ENCODE results near the gene KIFC3.

KIFC3 gene

DNA sequence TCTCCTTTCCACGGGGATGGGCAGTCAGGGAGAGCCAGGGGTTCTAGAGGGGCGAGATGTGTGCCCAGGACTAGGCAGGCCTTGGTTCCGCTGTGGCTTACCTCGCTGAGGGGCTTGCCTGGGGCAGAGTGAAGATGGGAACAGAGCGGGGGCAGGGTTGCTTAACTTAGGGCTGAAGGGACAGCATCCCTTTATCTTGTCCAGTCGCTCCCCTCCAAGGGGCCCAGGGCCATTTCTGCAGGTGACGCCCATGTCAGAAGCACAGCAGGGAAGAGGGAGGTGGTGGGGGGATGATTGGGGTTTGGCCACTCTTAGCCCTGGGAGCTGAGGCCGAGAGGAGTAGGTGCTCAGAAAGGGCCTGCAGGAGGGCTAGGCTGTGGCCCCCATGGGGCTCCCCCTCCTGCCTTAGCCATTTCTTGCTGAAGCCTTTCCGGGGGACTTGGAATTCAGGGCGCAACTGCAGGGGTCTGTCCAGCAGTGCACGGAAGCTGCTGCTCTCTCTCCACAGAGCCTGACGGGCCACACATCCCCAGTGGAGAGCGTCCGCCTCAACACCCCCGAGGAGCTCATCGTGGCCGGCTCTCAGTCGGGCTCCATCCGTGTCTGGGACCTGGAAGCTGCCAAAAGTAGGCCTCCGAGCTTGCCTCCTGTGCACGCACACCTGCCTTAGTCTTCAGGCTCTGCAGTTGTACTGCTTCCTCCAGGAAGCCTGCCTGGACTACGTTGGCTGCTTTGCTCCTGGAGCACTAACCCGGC, 58.2 kb downstream of the KIFC3 start (continued):
- TF ChIP-seq CTCF (tag by site-specific recombination; IDR thresholded peaks at IDR 0.05) (no peak), ZFP3 (tag by site-specific recombination; IDR thresholded peaks at IDR 0.05; ENCODE audit: low read depth) (no peak), ZNF133 (tag by site-specific recombination; IDR thresholded peaks at IDR 0.05) (no peak), ZNF311 (tag by site-specific recombination; IDR thresholded peaks at IDR 0.05; ENCODE audit: borderline replicate concordance) (no peak), ZNF580 (tag by site-specific recombination; IDR thresholded peaks at IDR 0.05) (no peak), ZNF341 (tag by site-specific recombination; IDR thresholded peaks at IDR 0.05; ENCODE audit: low read depth) (no peak), ZNF501 (tag by site-specific recombination; IDR thresholded peaks at IDR 0.05) (no peak), ZNF112 (tag by site-specific recombination; IDR thresholded peaks at IDR 0.05) (no peak), ZNF776 (tag by site-specific recombination; IDR thresholded peaks at IDR 0.05; ENCODE audit: borderline replicate concordance) (no peak)

DNA sequence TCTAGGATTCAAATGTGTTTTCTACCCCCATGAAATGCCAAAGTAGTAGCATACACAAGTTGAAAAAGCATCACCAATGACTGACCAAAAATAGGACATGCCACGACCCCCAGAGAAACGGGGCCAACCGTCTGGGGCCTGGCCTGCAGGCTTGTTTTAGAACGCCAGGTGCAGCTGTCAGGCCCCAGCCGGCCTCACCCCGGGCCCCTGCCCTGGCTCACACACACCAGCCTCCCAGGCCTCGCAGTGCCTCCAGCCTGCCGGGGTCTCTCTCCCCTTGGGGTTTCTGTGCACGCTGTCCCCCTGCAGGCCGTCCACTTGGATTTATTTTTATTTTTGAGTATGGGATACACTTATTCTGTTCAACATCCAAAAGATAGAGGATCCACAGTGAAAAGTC, 58.8 kb downstream of the KIFC3 start:
- Histone ChIP-seq H3K36me3 (ENCODE audit: control insufficient read depth in 2 of 2, insufficient read depth in 1 of 2, low read length in 2 of 2) (peaks cover 0 to 64% of the 10 kb centered on the region in 2 experiments; a peak in 2 of 3 replicates), H3K4me1 (ENCODE audit: control insufficient read depth, insufficient read depth, low read length) (no peaks in the 10 kb centered on the region), H3K27ac (ENCODE audit: extremely low read depth, low read depth, low read length) (no peak overlapping the region), H3K4me3 (ENCODE audit: low read depth, low read length) (no peak overlapping the region), H3K9me3 (ENCODE audit: control insufficient read depth, insufficient read depth, low read depth, low read length) (no peaks in the 10 kb centered on the region)
- TF ChIP-seq ZFP3 (tag by site-specific recombination; IDR thresholded peaks at IDR 0.05; ENCODE audit: low read depth): no peak
- TF ChIP-seq HOXC10 (CRISPR knock-in tag; IDR thresholded peaks at IDR 0.05): no peak
- no peak for TF ChIP-seq HOXA7 (CRISPR knock-in tag; IDR thresholded peaks at IDR 0.05; ENCODE audit: borderline replicate concordance)
- TF ChIP-seq, protein P1, sequence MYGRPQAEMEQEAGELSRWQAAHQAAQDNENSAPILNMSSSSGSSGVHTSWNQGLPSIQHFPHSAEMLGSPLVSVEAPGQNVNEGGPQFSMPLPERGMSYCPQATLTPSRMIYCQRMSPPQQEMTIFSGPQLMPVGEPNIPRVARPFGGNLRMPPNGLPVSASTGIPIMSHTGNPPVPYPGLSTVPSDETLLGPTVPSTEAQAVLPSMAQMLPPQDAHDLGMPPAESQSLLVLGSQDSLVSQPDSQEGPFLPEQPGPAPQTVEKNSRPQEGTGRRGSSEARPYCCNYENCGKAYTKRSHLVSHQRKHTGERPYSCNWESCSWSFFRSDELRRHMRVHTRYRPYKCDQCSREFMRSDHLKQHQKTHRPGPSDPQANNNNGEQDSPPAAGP (tag by site-specific recombination; IDR thresholded peaks at IDR 0.05): no peak
- no peak for TF ChIP-seq ZNF670 (tag by site-specific recombination; IDR thresholded peaks at IDR 0.05; ENCODE audit: low read depth)
- TF ChIP-seq ZNF580 (tag by site-specific recombination; IDR thresholded peaks at IDR 0.05): no peak
- TF ChIP-seq, protein P2, sequence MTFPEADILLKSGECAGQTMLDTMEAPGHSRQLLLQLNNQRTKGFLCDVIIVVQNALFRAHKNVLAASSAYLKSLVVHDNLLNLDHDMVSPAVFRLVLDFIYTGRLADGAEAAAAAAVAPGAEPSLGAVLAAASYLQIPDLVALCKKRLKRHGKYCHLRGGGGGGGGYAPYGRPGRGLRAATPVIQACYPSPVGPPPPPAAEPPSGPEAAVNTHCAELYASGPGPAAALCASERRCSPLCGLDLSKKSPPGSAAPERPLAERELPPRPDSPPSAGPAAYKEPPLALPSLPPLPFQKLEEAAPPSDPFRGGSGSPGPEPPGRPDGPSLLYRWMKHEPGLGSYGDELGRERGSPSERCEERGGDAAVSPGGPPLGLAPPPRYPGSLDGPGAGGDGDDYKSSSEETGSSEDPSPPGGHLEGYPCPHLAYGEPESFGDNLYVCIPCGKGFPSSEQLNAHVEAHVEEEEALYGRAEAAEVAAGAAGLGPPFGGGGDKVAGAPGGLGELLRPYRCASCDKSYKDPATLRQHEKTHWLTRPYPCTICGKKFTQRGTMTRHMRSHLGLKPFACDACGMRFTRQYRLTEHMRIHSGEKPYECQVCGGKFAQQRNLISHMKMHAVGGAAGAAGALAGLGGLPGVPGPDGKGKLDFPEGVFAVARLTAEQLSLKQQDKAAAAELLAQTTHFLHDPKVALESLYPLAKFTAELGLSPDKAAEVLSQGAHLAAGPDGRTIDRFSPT (tag by site-specific recombination; IDR thresholded peaks at IDR 0.05): no peak
- TF ChIP-seq ZNF747 (tag by site-specific recombination; IDR thresholded peaks at IDR 0.05): no peak
- no peak for TF ChIP-seq ZFP69B (tag by site-specific recombination; IDR thresholded peaks at IDR 0.05)
- no peak for TF ChIP-seq ZNF544 (tag by site-specific recombination; IDR thresholded peaks at IDR 0.05)
- TF ChIP-seq ZNF529 (tag by site-specific recombination; IDR thresholded peaks at IDR 0.05; ENCODE audit: insufficient replicate concordance): no peak
- no peak for TF ChIP-seq ZNF621 (tag by site-specific recombination; IDR thresholded peaks at IDR 0.05)
- no peak for TF ChIP-seq ZNF10 (tag by site-specific recombination; IDR thresholded peaks at IDR 0.05)
- TF ChIP-seq ATF2 (tag by site-specific recombination; IDR thresholded peaks at IDR 0.05; ENCODE audit: low read depth): no peak
- no peak for TF ChIP-seq ZNF433 (tag by site-specific recombination; IDR thresholded peaks at IDR 0.05; ENCODE audit: low read depth)
- ChIA-PET CTCF (interaction anchor here (0.6 kb wide), 1 partner anchor 14 kb away, joined by 3 read pairs; no protein-coding TSS in a partner anchor), POLR2A (no interaction called here)
